Activated gamma-delta T cell (primary cell): ENCODE data around the gene ABCC1.
"Not testable (repeated sequence)": the region's sequence is repeated elsewhere in the genome, so short reads cannot be mapped to it uniquely, and the experiment has no call there.

Source experiments
- DNase-seq: peaks from one replicate; lab custom pipeline; 2025; lab: John Stamatoyannopoulos, UW

ABCC1 gene

DNA sequence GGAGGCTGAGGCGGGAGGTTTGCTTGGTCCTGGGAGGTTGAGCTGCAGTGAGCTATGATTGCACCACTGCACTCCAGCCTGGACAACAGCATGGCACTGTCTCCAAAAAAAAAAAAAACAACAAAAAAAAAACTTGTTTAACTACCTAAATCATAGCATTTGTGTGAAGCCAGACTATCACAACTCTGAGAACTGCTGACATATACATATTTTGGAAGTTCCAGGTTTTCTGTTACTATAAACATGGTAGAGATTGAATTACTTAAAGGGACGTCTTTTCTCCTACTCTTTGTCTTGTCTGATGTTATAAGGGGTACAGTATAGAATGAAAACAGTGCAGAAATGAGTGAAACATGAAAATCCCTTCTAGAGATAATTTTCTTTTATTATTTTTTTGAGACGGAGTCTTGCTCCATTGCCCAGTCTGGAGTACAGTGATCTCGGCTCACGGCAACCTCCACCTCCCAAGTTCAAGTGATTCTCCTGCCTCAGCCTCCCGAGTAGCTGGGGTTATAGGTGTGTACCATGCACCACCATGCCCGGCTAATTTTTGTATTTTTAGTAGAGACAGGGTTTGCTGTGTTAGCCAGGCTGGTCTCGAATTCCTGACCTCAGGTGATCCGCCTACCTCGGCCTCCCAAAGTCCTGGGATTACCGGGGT, 18.4 kb downstream of the ABCC1 start:
- no peak for DNase-seq

GRCh38 chr16:15970202-15970601, 20.8 kb downstream of the ABCC1 start:
- DNase-seq = no peak

DNA sequence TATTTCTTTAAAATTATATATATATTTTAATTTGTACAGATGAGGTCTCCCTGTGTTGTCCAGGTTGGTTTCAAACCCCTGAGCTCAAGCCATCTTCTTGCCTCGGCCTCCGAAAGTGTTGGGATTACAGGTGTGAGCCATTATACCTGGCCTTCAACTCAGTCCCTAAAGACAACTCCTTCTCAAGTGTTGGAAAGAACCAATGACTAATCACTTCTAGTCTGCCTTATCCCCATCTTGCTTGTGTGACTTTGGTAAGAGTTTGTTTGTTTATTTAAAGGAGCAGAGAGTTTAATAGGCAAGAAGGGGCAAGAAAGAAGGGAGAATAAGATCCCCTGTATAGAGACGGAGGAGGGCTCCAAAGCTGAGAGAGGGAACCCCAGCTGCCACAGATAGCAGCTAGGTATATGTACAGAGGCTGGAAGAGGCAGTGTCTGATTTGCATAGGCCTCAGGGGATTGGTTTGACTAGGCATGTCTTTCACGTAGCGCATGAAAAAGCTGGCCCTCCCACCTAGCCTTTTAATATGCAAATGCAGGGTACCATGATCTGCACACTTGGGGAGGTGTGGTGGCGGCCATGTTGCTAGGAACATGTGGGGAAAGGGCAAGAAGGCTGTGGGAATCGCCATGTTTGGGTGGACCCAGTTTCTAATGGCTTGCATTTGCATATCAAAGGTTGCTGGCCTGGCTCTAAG, 21.5 kb downstream of the ABCC1 start:
- no peak for DNase-seq

- DNase-seq = no peak
These were observed 22.0 kb downstream of the ABCC1 start for GRCh38 chr16:15971440-15971815.

GRCh38 chr16:15972046-15972868, 22.8 kb downstream of the ABCC1 start:
- no peak for DNase-seq

GRCh38 chr16:15973421-15973820, 24.0 kb downstream of the ABCC1 start:
- DNase-seq = no peak

- no peak for DNase-seq
These were observed 24.6 kb downstream of the ABCC1 start for GRCh38 chr16:15974057-15974456.

DNA sequence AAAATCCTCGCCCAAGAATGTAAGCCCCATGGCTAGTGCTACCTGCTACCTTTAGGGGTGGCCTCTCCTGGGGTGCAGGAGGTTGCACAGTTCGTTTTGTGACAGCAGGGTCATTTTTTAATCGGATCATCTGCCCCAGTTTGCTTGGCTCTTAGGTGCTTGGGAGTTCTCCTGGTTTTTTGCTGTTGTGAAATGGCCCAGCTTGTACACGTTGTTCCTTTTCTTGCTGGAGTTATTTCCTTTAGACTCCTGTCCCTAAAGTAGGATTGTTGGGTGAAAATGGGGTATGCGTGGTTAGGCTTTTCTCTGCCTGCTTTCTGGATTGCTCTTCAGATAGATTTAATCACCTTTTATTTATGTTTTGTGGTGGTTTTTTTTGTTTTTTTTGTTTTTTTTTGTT, 25.8 kb downstream of the ABCC1 start:
- DNase-seq = no peak

DNA sequence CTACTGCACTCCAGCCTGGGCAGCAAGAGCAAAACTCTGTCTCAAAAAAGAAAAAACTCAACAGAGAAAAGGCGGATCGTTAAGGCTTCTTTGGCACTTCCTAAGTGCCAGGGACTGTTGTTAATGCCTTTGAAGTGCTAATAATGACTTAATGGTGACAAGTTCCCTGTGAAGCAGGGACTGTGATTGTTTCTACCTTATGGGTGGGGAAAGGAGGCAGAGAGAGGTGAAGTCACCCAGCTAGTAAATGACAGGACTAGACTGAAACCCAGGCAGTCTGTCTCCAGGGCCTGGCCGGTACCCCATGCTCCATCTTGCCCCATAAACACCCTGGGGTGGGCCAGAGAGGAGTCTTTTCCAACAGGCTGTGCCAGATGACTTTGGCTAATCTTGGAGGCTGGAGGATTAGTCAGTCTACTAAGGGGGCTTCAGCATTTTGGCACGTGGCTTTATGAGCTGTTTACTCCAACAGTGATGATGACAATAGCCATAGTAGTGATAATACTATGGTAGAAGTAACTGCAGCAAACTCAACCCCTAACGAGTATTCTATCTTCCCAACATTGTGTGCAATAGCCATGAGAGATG, 26.9 kb downstream of the ABCC1 start:
- DNase-seq = no peak

DNA sequence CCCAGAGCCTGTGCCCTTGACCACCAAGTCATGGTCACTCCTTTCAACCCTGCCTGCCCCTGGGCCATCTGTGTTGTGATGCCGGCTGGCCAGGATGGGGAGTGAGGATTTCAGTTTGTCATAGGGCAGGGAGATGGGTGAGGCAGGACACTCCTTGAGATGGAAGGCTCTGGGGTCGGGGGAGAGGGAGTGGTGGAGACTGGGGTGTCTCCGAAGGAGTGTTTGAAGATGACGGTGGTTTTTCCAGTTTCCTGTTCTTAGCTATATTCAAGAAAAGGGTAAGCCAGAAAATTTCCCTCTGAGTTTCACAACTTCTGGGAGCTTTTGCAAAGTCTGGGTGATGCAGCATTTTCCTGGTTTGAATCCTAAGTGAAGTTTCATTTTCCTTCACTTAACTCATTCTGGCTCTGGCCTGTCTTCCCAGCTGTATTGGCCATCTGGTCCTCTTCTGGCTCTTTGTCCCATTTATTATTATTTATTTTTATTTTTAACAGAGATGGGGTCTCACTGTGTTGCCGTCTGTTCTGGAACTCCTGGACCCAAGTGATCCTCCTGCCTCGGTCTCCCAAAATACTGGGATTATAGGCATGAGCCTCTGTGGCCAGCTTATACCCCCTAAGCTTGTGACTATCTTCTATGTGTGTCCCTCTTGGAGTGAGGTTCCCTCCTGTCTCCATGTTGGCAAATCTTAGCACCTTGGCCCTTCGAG, 27.7 kb downstream of the ABCC1 start:
- no peak for DNase-seq

- DNase-seq = no peak
These were observed 30.4 kb downstream of the ABCC1 start for GRCh38 chr16:15979801-15980200.

- no peak for DNase-seq
These were observed 30.9 kb downstream of the ABCC1 start for GRCh38 chr16:15980329-15980728.

- DNase-seq = no peak
These were observed 32.0 kb downstream of the ABCC1 start for GRCh38 chr16:15981382-15981781.

DNA sequence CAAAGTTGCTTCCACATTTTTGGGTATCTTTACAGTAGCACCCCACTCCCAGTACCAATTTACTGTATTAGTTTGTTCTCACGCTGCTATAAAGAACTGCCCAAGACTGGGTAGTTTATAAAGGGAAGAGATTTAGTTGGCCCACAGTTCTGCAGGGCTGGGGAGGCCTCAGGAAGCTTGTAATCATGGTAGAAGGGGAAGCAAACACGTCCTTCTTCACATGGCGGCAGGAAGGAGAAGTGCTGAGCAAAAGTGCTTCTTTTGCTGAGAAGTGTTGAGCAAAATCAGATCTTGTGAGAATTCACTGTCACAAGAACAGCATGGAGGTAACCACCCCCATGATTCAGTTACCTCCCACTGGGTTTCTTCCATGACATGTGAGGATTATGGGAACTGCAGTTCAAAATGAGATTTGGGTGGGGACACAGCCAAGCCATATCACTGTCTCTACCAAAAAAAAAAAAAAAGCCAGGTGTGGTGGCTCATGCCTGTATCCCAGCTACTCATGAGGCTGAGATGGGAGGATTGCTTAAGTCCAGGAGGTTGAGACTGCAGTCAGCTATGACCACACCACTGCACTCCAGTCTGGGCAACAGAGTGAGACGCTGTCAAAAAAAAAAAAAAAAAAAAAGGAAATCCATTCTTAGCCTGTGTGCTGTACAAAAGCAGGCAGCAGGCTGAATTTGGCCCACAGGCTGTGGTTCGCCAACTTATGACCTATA, 32.9 kb downstream of the ABCC1 start:
- DNase-seq = not testable (repeated sequence)

DNA sequence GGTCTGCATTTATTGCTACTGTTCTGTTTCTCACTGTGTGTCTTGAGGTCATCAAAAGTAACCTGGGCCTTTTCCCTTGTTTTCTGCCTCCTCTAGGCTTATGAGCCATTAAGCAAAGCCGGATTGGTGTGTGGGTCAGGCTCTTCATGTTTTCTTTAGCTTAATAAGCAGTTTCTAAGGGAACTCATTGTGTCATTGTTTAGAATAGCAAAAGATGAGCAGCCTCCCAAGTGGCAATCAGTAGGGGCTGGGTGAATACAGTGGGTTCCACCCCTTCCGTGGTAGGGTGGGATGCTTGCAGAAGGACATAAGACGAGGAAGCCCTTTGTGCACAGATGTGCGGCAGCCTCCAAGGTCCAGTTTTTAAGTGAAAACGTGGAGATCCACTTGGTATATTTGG, 34.5 kb downstream of the ABCC1 start:
- no peak for DNase-seq

- no peak for DNase-seq
These were observed 35.7 kb downstream of the ABCC1 start for GRCh38 chr16:15985144-15985543.

GRCh38 chr16:15986261-15986660, 36.8 kb downstream of the ABCC1 start:
- no peak for DNase-seq

- no peak for DNase-seq
These were observed 39.0 kb downstream of the ABCC1 start for GRCh38 chr16:15988268-15989013.

- DNase-seq = no peak
These were observed 41.5 kb downstream of the ABCC1 start for GRCh38 chr16:15990902-15991301.

GRCh38 chr16:15993128-15993527, 43.7 kb downstream of the ABCC1 start:
- no peak for DNase-seq

DNA sequence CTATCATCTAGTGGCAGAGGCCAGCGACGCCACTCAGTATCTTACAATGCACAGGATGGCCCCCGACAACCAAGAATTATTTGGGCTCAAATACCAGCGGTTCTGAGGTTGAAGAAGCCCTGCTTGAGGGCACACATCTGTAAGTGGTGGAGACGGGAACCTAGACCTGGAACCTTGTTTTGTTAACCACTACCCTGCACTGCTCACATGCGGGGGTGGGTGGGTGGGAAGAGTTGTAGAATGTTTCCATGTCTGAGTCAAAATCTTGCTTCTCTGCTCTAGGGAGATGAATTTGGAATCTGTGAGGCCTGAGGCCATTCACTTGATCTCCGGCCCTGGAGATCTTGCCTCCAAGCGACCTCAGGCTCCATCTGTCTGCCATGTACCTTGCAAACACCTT, 44.1 kb downstream of the ABCC1 start:
- no peak for DNase-seq
